Measurements from ENCODE around the gene OTP. TPM values are rescaled to one million over a fixed set of nuclear protein-coding genes. Genes with fewer than 3 reads are reported as not detected.

Gene OTP
- total and polyA plus RNA-seq, 3 experiments from 2014 or later, result not detected

GRCh38 chr5:77650686-77651085 is 12.2 kb upstream of the OTP start:
- Histone ChIP-seq H3K9me3 (ENCODE audit: low read length) (no peaks in the 10 kb centered on the region), H3K27ac (ENCODE audit: low read depth, low read length) (no peak overlapping the region), H3K4me1 (ENCODE audit: insufficient read depth, low read length) (no peaks in the 10 kb centered on the region), H3K36me3 (ENCODE audit: insufficient read depth, low read length) (no peaks in the 10 kb centered on the region), H3K27me3 (ENCODE audit: insufficient read depth, low read length, poor library complexity, severe bottlenecking) (peaks cover 6% of the 10 kb centered on the region), H3K4me3 (ENCODE audit: low read length) (no peak overlapping the region)
- Mint-ChIP-seq H3K36me3 (no peaks in the 10 kb centered on the region), H3K9me3 (no peaks in the 10 kb centered on the region), H3K27ac (no peak overlapping the region), H3K4me3 (no peak overlapping the region), H3K27me3 (peaks cover 42 to 71% of the 10 kb centered on the region in 2 donors), H3K4me1 (peaks cover 0 to 5% (median 0%) of the 10 kb centered on the region in 3 donors)
- CTCF ChIA-PET, result no interaction called here
- no peak for DNase-seq
- POLR2A ChIA-PET, result no interaction called here

GRCh38 chr5:77649776-77650175 is 11.3 kb upstream of the OTP start:
- peaks cover 42 to 77% of the 10 kb centered on the region in 2 donors for H3K27me3 Mint-ChIP-seq
- no peak for DNase-seq
- Histone ChIP-seq H3K4me3 (ENCODE audit: low read length) (no peak overlapping the region), H3K36me3 (ENCODE audit: insufficient read depth, low read length) (no peaks in the 10 kb centered on the region), H3K4me1 (ENCODE audit: insufficient read depth, low read length) (peaks cover 2% of the 10 kb centered on the region), H3K9me3 (ENCODE audit: low read length) (no peaks in the 10 kb centered on the region), H3K27ac (ENCODE audit: low read depth, low read length) (no peak overlapping the region), H3K27me3 (ENCODE audit: insufficient read depth, low read length, poor library complexity, severe bottlenecking) (peaks cover 10% of the 10 kb centered on the region)
- no peak overlapping the region for H3K27ac Mint-ChIP-seq
- no peaks in the 10 kb centered on the region for H3K36me3 Mint-ChIP-seq
- no peaks in the 10 kb centered on the region for H3K9me3 Mint-ChIP-seq
- CTCF ChIA-PET, result no interaction called here
- H3K4me3 Mint-ChIP-seq, result no peak overlapping the region
- H3K4me1 Mint-ChIP-seq, result peaks cover 4 to 9% (median 6%) of the 10 kb centered on the region in 3 donors
- POLR2A ChIA-PET, result no interaction called here

- Mint-ChIP-seq H3K36me3 (peaks cover 0 to 5% (median 0%) of the 10 kb centered on the region in 3 donors), H3K27ac (peak overlapping the region in 1 of 8 donors; percentile 10)
These were observed 7.6 kb upstream of the OTP start for GRCh38 chr5:77645995-77646639.

GRCh38 chr5:77645158-77645994 is 6.9 kb upstream of the OTP start:
- Histone ChIP-seq H3K4me1 (ENCODE audit: insufficient read depth, low read length) (peaks cover 17% of the 10 kb centered on the region), H3K4me3 (ENCODE audit: low read length) (no peak overlapping the region), H3K27me3 (ENCODE audit: insufficient read depth, low read length, poor library complexity, severe bottlenecking) (peaks cover 54% of the 10 kb centered on the region), H3K36me3 (ENCODE audit: insufficient read depth, low read length) (no peaks in the 10 kb centered on the region), H3K27ac (ENCODE audit: low read depth, low read length) (no peak overlapping the region), H3K9me3 (ENCODE audit: low read length) (no peaks in the 10 kb centered on the region)
- peak in 3 of 5 donors; percentile 22 to 38 (median 26) for DNase-seq
- Mint-ChIP-seq H3K27me3 (peaks cover 71 to 95% of the 10 kb centered on the region in 2 donors), H3K9me3 (peaks cover 0 to 29% (median 22%) of the 10 kb centered on the region in 5 donors), H3K4me1 (peaks cover 22 to 23% (median 22%) of the 10 kb centered on the region in 3 donors), H3K36me3 (peaks cover 0 to 5% (median 0%) of the 10 kb centered on the region in 3 donors), H3K4me3 (peak overlapping the region; percentile 49 to 80 (median 68)), H3K27ac (peak overlapping the region in 2 of 8 donors; percentile 36 to 48)
- CTCF ChIA-PET, result interaction anchor here (1.5 kb wide), 1 partner anchor 130 kb away, joined by 4 read pairs; no protein-coding TSS in a partner anchor
- POLR2A ChIA-PET, result no interaction called here

More at GRCh38 chr5:77645995-77646639, 7.6 kb upstream of the OTP start:
- H3K36me3 ChIP-seq (ENCODE audit: insufficient read depth, low read length), result no peaks in the 10 kb centered on the region
- H3K4me1 ChIP-seq (ENCODE audit: insufficient read depth, low read length), result peaks cover 17% of the 10 kb centered on the region
- H3K27me3 Mint-ChIP-seq, result peaks cover 65 to 92% of the 10 kb centered on the region in 2 donors
- no peak overlapping the region for H3K4me3 ChIP-seq (ENCODE audit: low read length)
- POLR2A ChIA-PET, result no interaction called here
- H3K4me3 Mint-ChIP-seq, result peak overlapping the region; percentile 17 to 57 (median 33)
- peaks cover 46% of the 10 kb centered on the region for H3K27me3 ChIP-seq (ENCODE audit: insufficient read depth, low read length, poor library complexity, severe bottlenecking)
- CTCF ChIA-PET, result interaction anchor here (1.5 kb wide), 1 partner anchor 129 kb away, joined by 4 read pairs; no protein-coding TSS in a partner anchor
- H3K9me3 ChIP-seq (ENCODE audit: low read length), result no peaks in the 10 kb centered on the region
- peaks cover 0 to 25% (median 20%) of the 10 kb centered on the region in 5 donors for H3K9me3 Mint-ChIP-seq
- peaks cover 20 to 22% (median 20%) of the 10 kb centered on the region in 3 donors for H3K4me1 Mint-ChIP-seq
- H3K27ac ChIP-seq (ENCODE audit: low read depth, low read length), result no peak overlapping the region
- no peak for DNase-seq

GRCh38 chr5:77644371-77645157 is 6.1 kb upstream of the OTP start:
- Histone ChIP-seq H3K4me1 (ENCODE audit: insufficient read depth, low read length) (peaks cover 17% of the 10 kb centered on the region), H3K27ac (ENCODE audit: low read depth, low read length) (no peak overlapping the region), H3K36me3 (ENCODE audit: insufficient read depth, low read length) (no peaks in the 10 kb centered on the region), H3K9me3 (ENCODE audit: low read length) (no peaks in the 10 kb centered on the region), H3K4me3 (ENCODE audit: low read length) (no peak overlapping the region), H3K27me3 (ENCODE audit: insufficient read depth, low read length, poor library complexity, severe bottlenecking) (peaks cover 62% of the 10 kb centered on the region)
- peak overlapping the region; percentile 49 to 80 (median 70) for H3K4me3 Mint-ChIP-seq
- DNase-seq, result no peak
- peaks cover 0 to 5% (median 0%) of the 10 kb centered on the region in 3 donors for H3K36me3 Mint-ChIP-seq
- CTCF ChIA-PET, result no interaction called here
- H3K4me1 Mint-ChIP-seq, result peaks cover 22 to 26% (median 25%) of the 10 kb centered on the region in 3 donors
- H3K9me3 Mint-ChIP-seq, result peaks cover 4 to 34% (median 27%) of the 10 kb centered on the region in 5 donors
- peak overlapping the region in 3 of 8 donors; percentile 11 to 89 (median 48) for H3K27ac Mint-ChIP-seq
- H3K27me3 Mint-ChIP-seq, result peaks cover 75 to 95% of the 10 kb centered on the region in 2 donors
- POLR2A ChIA-PET, result no interaction called here

- H3K36me3 ChIP-seq (ENCODE audit: insufficient read depth, low read length), result no peaks in the 10 kb centered on the region
- no peaks in the 10 kb centered on the region for H3K9me3 ChIP-seq (ENCODE audit: low read length)
- Mint-ChIP-seq H3K36me3 (peaks cover 0 to 5% (median 0%) of the 10 kb centered on the region in 3 donors), H3K4me3 (peak overlapping the region; percentile 19 to 80 (median 70)), H3K27ac (peak overlapping the region in 3 of 8 donors; percentile 18 to 89 (median 41)), H3K27me3 (peaks cover 78 to 93% of the 10 kb centered on the region in 2 donors), H3K4me1 (peaks cover 23 to 26% (median 25%) of the 10 kb centered on the region in 3 donors), H3K9me3 (peaks cover 4 to 37% (median 30%) of the 10 kb centered on the region in 5 donors)
- ChIA-PET POLR2A (no interaction called here), CTCF (no interaction called here)
- H3K4me3 ChIP-seq (ENCODE audit: low read length), result no peak overlapping the region
- peaks cover 17% of the 10 kb centered on the region for H3K4me1 ChIP-seq (ENCODE audit: insufficient read depth, low read length)
- DNase-seq, result no peak
- H3K27me3 ChIP-seq (ENCODE audit: insufficient read depth, low read length, poor library complexity, severe bottlenecking), result peaks cover 69% of the 10 kb centered on the region
- no peak overlapping the region for H3K27ac ChIP-seq (ENCODE audit: low read depth, low read length)
These were observed 5.3 kb upstream of the OTP start for GRCh38 chr5:77643654-77644370.

Data from CD8-positive, alpha-beta memory T cell (primary cell).